ENCODE data around the gene KCNH1.

Gene KCNH1

GRCh38 chr1:210882414-210883221 lies 251.3 kb downstream of the KCNH1 start:
- Histone ChIP-seq H2AK5ac (ENCODE audit: low read depth, low read length) (no peak overlapping the region), H3K79me1 (ENCODE audit: low read depth, low read length) (no peaks in the 10 kb centered on the region), H3K27me3 (ENCODE audit: control insufficient read depth in 3 of 3, insufficient read depth in 3 of 3, low read depth in 1 of 3, low read length in 3 of 3) (no peaks in the 10 kb centered on the region), H3K36me3 (replicated peaks in 1 of 2; ENCODE audit: control insufficient read depth in 2 of 2, insufficient read depth in 2 of 2, low read length in 2 of 2) (no peaks in the 10 kb centered on the region), H4K91ac (ENCODE audit: low read depth, low read length, poor library complexity) (no peak overlapping the region), H4K8ac (ENCODE audit: low read depth, low read length) (no peak overlapping the region), H2BK12ac (ENCODE audit: low read length) (no peak overlapping the region), H3K27ac (replicated peaks; ENCODE audit: low read length) (no peak overlapping the region), H3K4me1 (ENCODE audit: control insufficient read depth in 2 of 2, insufficient read depth in 1 of 2, low read depth in 1 of 2, low read length in 2 of 2) (peaks cover 3 to 6% of the 10 kb centered on the region in 2 donors), H2AFZ (ENCODE audit: low read length) (no peak overlapping the region), H3K4me2 (ENCODE audit: insufficient read depth, low read length, poor library complexity, severe bottlenecking) (no peak overlapping the region), H3K4me3 (ENCODE audit: low read length in 2 of 2) (no peak overlapping the region), H3K18ac (ENCODE audit: low read length) (no peak overlapping the region), H3K23ac (ENCODE audit: low read depth, low read length, poor library complexity) (no peak overlapping the region), H3K9me3 (replicated peaks in 1 of 2; ENCODE audit: control insufficient read depth in 2 of 2, insufficient read depth in 1 of 2, low read depth in 1 of 2, low read length in 2 of 2) (no peaks in the 10 kb centered on the region), H2BK5ac (ENCODE audit: low read length) (no peak overlapping the region), H3K14ac (ENCODE audit: low read length) (no peak overlapping the region), H2BK120ac (ENCODE audit: low read depth, low read length) (no peak overlapping the region), H2BK15ac (ENCODE audit: low read length) (no peak overlapping the region), H3K4ac (ENCODE audit: low read length) (no peak overlapping the region), H3K9ac (ENCODE audit: low read depth, low read length, poor library complexity) (no peak overlapping the region)
- DNase-seq (ENCODE audit: low spot score), result no peak
- WGBS, 2 donors (ENCODE audit: extremely low coverage in 2 of 2, insufficient read length in 2 of 2, insufficient replicate concordance in 1 of 2), result no CpG with 5 or more reads among the region's 8 CpGs

GRCh38 chr1:210878564-210878963 lies 255.4 kb downstream of the KCNH1 start:
- no peak overlapping the region for H2BK15ac ChIP-seq (ENCODE audit: low read length)
- no peak overlapping the region for H2BK120ac ChIP-seq (ENCODE audit: low read depth, low read length)
- H2AFZ ChIP-seq (ENCODE audit: low read length), result no peak overlapping the region
- H2BK5ac ChIP-seq (ENCODE audit: low read length), result no peak overlapping the region
- H3K79me1 ChIP-seq (ENCODE audit: low read depth, low read length), result no peaks in the 10 kb centered on the region
- no peak overlapping the region for H2AK5ac ChIP-seq (ENCODE audit: low read depth, low read length)
- H3K4ac ChIP-seq (ENCODE audit: low read length), result no peak overlapping the region
- no peak overlapping the region for H3K27ac ChIP-seq (replicated peaks; ENCODE audit: low read length)
- H3K9me3 ChIP-seq (replicated peaks in 1 of 2; ENCODE audit: control insufficient read depth in 2 of 2, insufficient read depth in 1 of 2, low read depth in 1 of 2, low read length in 2 of 2), result no peaks in the 10 kb centered on the region
- no peak overlapping the region for H3K9ac ChIP-seq (ENCODE audit: low read depth, low read length, poor library complexity)
- H3K14ac ChIP-seq (ENCODE audit: low read length), result no peak overlapping the region
- H3K27me3 ChIP-seq (ENCODE audit: control insufficient read depth in 3 of 3, insufficient read depth in 3 of 3, low read depth in 1 of 3, low read length in 3 of 3), result no peaks in the 10 kb centered on the region
- no peak overlapping the region for H4K8ac ChIP-seq (ENCODE audit: low read depth, low read length)
- H3K4me2 ChIP-seq (ENCODE audit: insufficient read depth, low read length, poor library complexity, severe bottlenecking), result no peak overlapping the region
- H4K91ac ChIP-seq (ENCODE audit: low read depth, low read length, poor library complexity), result no peak overlapping the region
- no peak for DNase-seq (ENCODE audit: low spot score)
- peaks cover 0 to under 1% of the 10 kb centered on the region in 2 donors for H3K4me1 ChIP-seq (ENCODE audit: control insufficient read depth in 2 of 2, insufficient read depth in 1 of 2, low read depth in 1 of 2, low read length in 2 of 2)
- no peak overlapping the region for H2BK12ac ChIP-seq (ENCODE audit: low read length)
- no peaks in the 10 kb centered on the region for H3K36me3 ChIP-seq (replicated peaks in 1 of 2; ENCODE audit: control insufficient read depth in 2 of 2, insufficient read depth in 2 of 2, low read length in 2 of 2)
- no peak overlapping the region for H3K23ac ChIP-seq (ENCODE audit: low read depth, low read length, poor library complexity)
- no peak overlapping the region for H3K18ac ChIP-seq (ENCODE audit: low read length)
- no peak overlapping the region for H3K4me3 ChIP-seq (ENCODE audit: low read length in 2 of 2)

GRCh38 chr1:210876275-210876674 lies 257.7 kb downstream of the KCNH1 start:
- Histone ChIP-seq H2BK15ac (ENCODE audit: low read length) (no peak overlapping the region), H3K27ac (replicated peaks; ENCODE audit: low read length) (no peak overlapping the region), H2BK120ac (ENCODE audit: low read depth, low read length) (no peak overlapping the region), H3K36me3 (replicated peaks in 1 of 2; ENCODE audit: control insufficient read depth in 2 of 2, insufficient read depth in 2 of 2, low read length in 2 of 2) (no peaks in the 10 kb centered on the region), H3K14ac (ENCODE audit: low read length) (no peak overlapping the region), H2BK12ac (ENCODE audit: low read length) (no peak overlapping the region), H4K8ac (ENCODE audit: low read depth, low read length) (no peak overlapping the region), H2AK5ac (ENCODE audit: low read depth, low read length) (no peak overlapping the region), H3K4ac (ENCODE audit: low read length) (no peak overlapping the region), H2BK5ac (ENCODE audit: low read length) (no peak overlapping the region), H4K91ac (ENCODE audit: low read depth, low read length, poor library complexity) (no peak overlapping the region), H3K27me3 (ENCODE audit: control insufficient read depth in 3 of 3, insufficient read depth in 3 of 3, low read depth in 1 of 3, low read length in 3 of 3) (no peaks in the 10 kb centered on the region), H3K4me1 (ENCODE audit: control insufficient read depth in 2 of 2, insufficient read depth in 1 of 2, low read depth in 1 of 2, low read length in 2 of 2) (no peaks in the 10 kb centered on the region), H3K9ac (ENCODE audit: low read depth, low read length, poor library complexity) (no peak overlapping the region), H3K4me2 (ENCODE audit: insufficient read depth, low read length, poor library complexity, severe bottlenecking) (no peak overlapping the region), H3K23ac (ENCODE audit: low read depth, low read length, poor library complexity) (no peak overlapping the region), H2AFZ (ENCODE audit: low read length) (no peak overlapping the region), H3K79me1 (ENCODE audit: low read depth, low read length) (no peaks in the 10 kb centered on the region), H3K9me3 (replicated peaks in 1 of 2; ENCODE audit: control insufficient read depth in 2 of 2, insufficient read depth in 1 of 2, low read depth in 1 of 2, low read length in 2 of 2) (no peaks in the 10 kb centered on the region), H3K4me3 (ENCODE audit: low read length in 2 of 2) (no peak overlapping the region), H3K18ac (ENCODE audit: low read length) (no peak overlapping the region)
- no peak for DNase-seq (ENCODE audit: low spot score)

- Histone ChIP-seq H3K23ac (ENCODE audit: low read depth, low read length, poor library complexity) (no peak overlapping the region), H3K4me3 (ENCODE audit: low read length in 2 of 2) (no peak overlapping the region), H3K36me3 (replicated peaks in 1 of 2; ENCODE audit: control insufficient read depth in 2 of 2, insufficient read depth in 2 of 2, low read length in 2 of 2) (no peaks in the 10 kb centered on the region), H3K18ac (ENCODE audit: low read length) (no peak overlapping the region), H2BK15ac (ENCODE audit: low read length) (no peak overlapping the region), H3K4ac (ENCODE audit: low read length) (no peak overlapping the region), H2AFZ (ENCODE audit: low read length) (no peak overlapping the region), H4K8ac (ENCODE audit: low read depth, low read length) (no peak overlapping the region), H3K9ac (ENCODE audit: low read depth, low read length, poor library complexity) (no peak overlapping the region), H3K27me3 (ENCODE audit: control insufficient read depth in 3 of 3, insufficient read depth in 3 of 3, low read depth in 1 of 3, low read length in 3 of 3) (no peaks in the 10 kb centered on the region), H3K14ac (ENCODE audit: low read length) (no peak overlapping the region), H3K4me2 (ENCODE audit: insufficient read depth, low read length, poor library complexity, severe bottlenecking) (no peak overlapping the region), H3K4me1 (ENCODE audit: control insufficient read depth in 2 of 2, insufficient read depth in 1 of 2, low read depth in 1 of 2, low read length in 2 of 2) (no peaks in the 10 kb centered on the region), H2BK120ac (ENCODE audit: low read depth, low read length) (no peak overlapping the region), H2BK5ac (ENCODE audit: low read length) (no peak overlapping the region), H3K79me1 (ENCODE audit: low read depth, low read length) (no peaks in the 10 kb centered on the region), H2AK5ac (ENCODE audit: low read depth, low read length) (no peak overlapping the region), H2BK12ac (ENCODE audit: low read length) (no peak overlapping the region), H4K91ac (ENCODE audit: low read depth, low read length, poor library complexity) (no peak overlapping the region), H3K27ac (replicated peaks; ENCODE audit: low read length) (no peak overlapping the region), H3K9me3 (replicated peaks in 1 of 2; ENCODE audit: control insufficient read depth in 2 of 2, insufficient read depth in 1 of 2, low read depth in 1 of 2, low read length in 2 of 2) (peaks cover 2 to 23% of the 10 kb centered on the region in 2 donors)
- no CpG with 5 or more reads among the region's 2 CpGs for WGBS, 2 donors (ENCODE audit: extremely low coverage in 2 of 2, insufficient read length in 2 of 2, insufficient replicate concordance in 1 of 2)
- no peak for DNase-seq (ENCODE audit: low spot score)
These were observed 267.4 kb downstream of the KCNH1 start for GRCh38 chr1:210866532-210866931.

Data from neuronal stem cell (in vitro differentiated cells).